HG02852 (cell line): ENCODE results near the gene FBXO34.
"Not testable (repeated sequence)": the region's sequence is repeated elsewhere in the genome, so short reads cannot be mapped to it uniquely, and the experiment has no call there.

Source experiments
- ATAC-seq: cut with Tn5 transposase; IDR thresholded peaks from one replicate; pipeline ENCODE4 v1.9.1; 2021; ENCODE audit warnings: mild to moderate bottlenecking, moderate library complexity; ENCODE audit not compliant: unreplicated experiment

Gene FBXO34

DNA sequence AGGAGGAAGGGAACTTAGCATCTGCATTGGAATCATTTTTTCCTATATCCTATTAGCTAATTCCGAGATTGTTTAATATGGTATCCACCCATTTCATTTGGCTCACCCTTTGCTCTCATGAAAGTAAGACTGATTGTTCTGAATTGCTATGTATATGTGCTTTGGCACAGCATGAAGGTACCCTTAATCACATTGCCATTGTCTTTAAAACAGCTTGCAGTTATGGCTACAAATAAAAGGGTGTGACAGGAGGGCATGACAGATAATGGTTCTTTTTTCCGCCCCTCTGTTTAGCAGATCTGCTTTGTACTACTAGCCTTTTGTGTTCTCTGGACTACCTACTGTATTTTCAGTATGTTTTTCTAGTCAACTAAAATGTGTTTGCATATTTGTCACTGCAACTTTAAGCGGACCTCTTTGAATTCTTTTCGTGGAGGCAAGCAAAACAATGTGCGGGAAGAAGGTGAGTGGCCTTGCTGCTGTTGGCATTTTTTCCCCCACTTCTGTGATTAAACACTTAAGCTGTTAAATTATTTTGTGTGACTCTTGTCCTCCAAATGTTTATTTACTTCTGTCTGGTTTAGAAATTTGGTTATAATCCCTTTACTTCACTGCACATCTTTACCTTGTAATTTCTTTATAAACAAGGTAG lies 35.8 kb downstream of the FBXO34 start:
- ATAC-seq, result no peak

DNA sequence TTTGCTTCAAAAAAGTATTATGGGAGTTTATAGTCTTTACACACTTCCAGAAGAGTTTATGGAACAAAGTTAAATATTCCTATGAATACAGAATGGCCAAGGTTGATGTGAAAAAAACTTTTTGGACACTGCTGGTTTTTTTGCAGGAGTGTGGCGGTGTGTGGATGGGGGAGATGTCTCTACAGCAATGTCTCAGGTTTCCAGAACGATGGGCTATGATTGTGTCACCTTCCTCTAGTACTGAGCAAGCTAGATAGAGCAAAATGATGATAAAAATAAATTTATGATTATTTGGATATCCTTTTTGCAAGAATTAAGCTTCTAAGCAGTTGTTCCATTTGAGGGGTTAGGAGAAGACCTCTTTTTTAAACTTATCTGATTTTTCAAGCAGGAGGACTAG lies 37.9 kb downstream of the FBXO34 start:
- ATAC-seq, result no peak

DNA sequence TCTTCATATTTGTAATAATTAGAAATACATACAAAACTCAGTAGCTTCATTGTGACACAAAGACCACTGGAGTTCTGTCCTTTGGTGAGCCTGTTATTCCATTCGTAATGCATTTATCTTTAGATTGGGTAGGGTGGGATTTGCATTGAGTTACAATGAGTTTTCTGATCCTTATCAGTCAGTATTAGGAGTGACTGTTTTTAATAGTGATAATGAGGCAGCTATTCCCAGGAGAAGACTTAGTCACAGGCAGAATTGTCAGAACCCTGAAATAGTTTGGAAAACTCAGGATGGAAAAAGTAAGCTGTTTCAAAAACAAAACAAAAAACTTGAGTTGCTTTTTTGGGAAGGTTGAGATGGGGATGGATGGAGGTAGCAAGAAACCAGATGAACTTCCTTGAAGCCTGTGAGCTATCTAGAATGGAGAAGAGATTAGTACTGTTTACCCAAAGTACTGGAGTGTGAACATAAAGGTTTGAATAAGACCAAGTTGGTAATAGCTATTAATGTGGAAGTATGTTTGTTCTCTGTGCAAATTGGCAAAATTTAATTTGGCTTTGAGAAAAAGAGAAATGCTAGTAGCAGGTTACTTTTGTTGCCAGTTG lies 38.6 kb downstream of the FBXO34 start:
- ATAC-seq, result no peak

DNA sequence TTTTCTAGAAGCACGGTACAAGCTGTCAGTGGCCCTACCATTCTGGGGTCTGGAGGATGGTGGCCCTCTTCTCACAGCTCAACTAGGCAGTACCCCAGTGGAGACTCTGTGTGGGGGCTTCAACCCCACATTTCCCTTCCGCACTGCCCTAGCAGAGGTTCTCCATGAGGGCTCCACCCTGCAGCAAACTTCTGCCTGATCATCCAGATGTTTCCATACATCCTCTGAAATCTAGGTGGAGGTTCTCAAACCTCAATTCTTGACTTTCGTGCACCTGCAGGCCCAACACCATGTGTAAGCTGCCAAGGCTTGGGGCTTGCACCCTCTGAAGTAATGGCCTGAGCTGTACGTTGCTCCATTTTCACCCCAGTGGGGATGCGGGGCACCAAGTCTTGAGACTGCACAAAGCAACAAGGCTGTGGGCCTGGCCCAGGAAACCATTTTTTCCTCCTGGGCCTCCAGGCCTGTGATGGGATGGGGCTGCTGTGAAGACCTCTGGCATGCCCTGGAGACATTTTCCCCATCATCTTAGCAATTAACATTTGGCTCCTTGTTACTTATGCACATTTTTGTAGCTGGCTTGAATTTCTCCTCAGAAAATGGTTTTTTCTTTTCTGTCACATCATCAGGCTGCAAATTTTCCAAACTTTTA lies 41.3 kb downstream of the FBXO34 start:
- not testable (repeated sequence) for ATAC-seq

DNA sequence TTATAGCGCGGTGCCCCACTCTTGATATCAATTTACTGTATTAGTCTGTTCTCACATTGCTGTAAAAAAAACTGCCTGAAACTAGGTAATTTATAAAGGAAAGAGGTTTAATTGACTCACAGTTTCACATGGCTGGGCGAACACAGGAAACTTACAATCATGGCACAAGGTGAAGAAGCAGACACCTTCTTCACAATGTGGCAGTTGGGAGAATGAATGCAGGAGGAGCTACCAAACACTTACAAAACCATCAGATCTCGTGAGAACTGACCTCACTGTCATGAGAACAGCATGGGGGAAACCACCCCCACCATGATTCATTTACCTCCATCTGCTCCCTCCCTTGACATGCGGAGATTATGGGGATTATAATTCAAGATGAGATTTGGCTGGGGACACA lies 42.3 kb downstream of the FBXO34 start:
- ATAC-seq, result no peak

DNA sequence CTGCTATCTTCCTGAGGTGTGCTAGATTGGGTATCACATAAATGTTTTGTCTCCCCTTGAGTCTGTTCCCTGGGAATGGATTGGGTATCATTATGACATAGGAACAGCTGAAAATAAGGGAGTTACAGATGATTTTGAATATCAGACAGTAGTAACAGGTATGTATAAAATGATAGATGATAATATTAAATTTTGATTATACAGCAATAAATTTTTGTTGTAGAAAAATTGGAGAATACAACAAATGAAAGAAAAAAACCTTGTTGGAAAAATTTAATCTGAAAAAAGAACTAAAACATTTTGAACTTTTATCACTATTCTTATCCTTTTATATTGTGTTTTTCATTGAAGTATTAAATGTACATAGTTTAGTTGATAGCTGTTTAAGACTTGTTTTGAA lies 43.2 kb downstream of the FBXO34 start:
- ATAC-seq, result no peak

DNA sequence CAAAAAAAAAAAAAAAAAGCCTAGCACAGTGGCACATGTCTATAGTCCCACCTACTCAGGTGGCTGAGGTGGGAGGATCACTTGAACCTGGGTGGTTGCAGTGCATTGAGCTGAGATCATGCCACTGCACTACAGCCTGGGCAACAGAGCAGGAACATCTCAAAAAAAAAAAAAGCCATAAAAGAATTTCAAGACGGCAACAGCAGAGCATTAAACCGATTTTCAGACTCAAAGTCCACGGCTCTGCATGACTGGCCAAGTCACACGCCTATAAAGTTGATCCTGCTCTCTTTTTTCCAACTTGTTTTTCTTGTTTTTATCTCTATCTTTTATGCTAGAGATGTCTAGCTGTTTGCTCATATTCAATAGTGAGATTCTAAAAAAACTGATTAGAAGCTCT lies 45.3 kb downstream of the FBXO34 start:
- no peak for ATAC-seq

DNA sequence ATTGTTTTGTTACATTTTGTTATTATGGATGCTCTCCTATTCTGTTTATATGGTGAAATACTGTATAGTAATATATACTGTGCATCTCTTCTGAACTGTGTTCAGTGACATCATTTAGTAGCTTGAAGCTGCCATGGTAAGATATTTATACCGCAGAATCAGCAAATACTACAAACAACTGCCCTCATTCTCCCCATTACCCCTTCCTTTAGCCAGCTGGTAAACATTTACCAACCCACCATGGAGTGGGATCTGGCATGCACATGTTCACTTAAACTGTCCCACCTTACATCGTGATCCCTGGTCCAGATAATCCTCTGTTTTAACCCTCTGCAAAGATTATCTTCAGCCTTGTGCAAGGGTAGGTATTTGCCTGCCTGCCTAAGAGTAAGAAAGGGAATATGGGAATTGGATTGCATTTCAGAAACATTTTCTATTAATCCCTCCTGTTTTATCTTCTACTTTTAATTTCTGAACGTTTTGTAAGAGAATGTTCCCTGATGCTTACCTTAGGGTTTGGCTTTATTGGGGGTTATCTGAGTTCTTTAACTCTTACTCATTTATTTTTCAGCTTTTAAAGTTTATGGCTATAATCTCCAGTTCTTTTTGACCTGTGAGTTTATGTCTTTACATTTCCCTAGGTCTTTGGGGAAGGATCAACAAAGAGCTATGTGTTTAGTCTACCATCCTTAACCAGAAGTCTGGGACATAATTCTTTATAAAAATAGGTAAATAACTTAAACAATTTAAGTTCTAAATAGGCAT lies 46.5 kb downstream of the FBXO34 start:
- ATAC-seq, result no peak

DNA sequence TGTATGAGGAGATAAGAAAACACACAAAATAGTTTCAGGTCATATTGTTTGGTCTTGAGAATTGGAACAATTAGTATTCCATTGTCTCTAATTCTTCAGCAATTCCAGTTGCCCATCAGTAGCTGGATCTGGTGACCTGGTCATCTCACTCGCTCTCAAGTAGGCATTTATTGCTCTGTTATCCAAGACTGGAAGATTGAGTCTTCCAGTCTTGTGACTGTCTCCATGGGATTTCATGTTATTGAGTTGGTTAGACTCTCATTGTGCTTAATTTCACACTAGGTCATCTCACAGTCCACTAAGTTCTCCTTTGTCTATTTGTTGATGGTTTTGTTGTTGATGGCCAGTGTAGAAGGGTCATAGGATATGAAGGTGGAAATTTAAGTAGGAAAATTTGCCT lies 47.5 kb downstream of the FBXO34 start:
- ATAC-seq, result no peak

DNA sequence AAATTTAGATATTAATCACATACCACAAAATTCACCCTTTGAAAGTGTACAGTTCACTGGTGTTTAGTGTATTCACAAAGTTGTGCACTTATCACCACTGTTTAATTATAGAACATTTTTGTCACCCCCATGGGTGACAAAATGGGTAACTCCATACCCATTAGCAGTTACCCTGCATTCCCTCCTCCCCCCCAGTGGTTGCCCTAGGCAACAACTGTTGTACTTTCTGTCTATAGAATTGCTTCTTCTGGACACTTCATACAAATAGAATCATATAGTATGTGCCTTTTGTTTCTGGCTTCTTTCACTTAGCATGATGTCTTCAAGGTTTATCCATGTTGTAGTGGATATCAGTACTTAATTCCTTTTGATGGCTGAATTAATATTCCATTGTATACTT lies 52.7 kb downstream of the FBXO34 start:
- ATAC-seq, result no peak

DNA sequence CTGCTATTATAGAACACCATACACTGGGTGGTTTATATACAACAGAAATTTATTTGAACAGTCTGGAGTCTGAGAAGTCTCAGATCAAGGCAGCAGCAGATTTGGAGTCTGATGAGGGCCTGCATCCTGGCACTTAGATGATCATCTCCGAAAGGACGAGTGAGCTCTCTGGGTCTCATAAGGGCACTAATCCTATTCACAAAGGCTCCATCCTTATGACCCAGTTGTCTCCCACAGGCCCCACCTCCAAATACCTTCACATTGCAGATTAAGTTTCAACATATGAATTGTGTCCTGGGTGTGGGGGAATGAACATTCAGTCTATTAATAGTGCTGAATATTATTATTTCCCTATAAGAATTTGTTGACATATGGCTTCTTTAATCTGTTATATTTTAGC lies 53.6 kb downstream of the FBXO34 start:
- ATAC-seq, result no peak

DNA sequence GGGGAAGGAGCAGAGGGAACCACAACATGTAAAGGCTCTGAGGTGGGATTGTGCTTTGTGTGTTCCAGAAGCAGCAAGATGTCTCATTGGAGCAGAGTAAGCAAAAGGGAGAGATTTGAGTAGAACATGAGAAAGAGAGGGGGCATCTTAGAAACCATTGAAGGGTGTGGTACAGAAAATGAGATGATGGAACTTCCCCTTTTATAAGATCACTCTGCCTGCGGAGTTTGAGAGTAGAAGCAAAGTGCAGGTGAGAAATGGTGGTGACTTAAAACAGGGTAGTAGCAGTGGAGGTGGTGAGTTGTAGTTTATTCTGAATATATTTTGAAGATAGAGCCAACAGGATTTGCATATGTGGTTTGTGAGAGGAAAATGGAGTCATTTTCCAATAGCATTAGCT lies 56.0 kb downstream of the FBXO34 start:
- peak; percentile 88 for ATAC-seq

DNA sequence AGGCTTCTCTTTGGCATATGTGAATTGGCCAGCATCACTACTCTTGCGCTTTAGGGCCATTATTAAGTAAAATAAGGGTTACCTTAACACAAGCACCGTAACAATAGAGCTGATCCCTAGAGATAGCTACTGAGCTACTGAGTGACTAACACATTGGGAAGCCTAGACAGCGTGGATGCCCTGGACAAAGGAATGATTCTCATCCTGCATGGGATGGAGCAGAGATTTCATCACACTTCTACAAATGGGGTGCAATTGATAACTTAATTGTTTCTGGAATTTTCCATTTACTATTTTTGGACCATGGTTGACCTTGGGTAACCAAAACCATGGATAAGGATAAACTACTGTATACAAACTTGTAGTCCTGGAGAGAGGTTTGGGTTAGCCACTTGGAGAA lies 57.1 kb downstream of the FBXO34 start:
- ATAC-seq, result no peak

DNA sequence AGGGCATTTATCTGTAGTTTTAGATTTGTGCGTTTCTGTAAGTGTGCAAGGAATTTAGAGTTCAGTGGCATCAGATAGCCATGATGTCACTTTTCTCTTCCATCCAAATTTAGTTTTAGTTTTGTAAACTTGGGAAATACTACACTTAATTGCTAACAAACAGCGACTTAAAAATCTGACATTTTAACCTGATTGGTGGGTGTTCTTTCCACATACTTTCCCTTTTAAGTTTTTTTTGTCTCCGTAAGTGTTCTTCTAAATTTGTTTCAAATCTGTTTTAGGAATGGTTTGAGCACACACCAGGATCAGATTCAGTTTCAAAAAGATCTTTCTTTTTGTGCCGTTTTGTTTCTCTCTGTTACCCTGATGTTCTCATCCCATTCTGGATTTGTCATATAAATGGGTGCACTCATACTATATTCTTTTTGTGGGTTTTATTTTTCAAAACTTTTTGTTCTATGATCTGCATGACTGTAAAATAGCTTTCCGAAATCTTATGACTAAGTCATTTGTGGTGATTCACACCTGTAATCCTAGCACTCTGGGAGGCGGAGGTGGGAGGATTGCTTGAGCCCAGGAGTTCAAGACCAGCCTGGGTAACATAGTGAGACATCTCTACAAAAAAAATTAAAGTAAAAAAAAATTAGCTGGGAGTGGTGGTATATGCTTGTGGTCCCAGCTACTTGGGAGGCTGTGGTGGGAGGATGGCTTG lies 58.9 kb downstream of the FBXO34 start:
- no peak for ATAC-seq

DNA sequence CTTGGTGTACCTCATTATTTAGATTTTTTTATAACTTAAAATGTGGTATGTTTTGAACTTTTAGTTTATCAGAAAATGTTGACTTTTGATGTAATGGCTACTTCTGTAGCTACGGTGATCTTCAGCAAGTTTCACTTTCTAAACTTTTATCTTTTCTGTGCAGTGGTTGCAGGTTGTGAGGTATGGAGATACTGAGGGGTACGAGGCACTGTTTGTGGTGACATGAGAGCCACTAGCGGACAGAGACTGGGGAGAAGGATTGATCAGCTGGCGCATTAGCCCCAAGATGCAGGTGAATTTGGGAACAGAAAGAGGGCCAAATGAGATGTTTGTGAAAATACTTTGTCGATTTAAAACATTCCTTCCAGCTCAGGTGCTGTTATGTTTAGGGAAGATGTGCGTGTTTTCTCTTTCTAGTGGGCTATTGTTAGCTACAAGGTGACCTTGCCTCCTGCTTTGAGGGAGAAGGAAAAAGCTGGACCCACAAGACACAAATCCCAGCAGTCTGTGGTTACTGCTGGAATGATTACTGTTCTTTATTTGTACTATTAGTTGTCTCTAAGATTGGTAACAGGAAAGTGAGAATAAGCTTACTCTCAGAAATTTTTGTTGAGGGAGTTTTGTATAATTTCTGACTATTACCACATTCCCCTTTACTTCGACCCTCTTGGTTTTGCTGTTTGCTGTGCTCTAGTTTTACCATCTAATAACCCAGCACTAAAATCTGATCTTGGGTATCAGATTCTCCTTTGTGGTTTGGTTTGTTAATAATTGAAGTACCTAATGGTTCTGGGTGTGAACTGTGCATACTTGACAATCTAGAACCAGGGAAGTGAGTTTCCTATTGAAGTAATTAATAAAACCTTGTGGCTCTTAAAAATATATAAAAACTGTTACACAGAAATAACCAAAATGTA lies 61.7 kb downstream of the FBXO34 start:
- peak; percentile 60 for ATAC-seq

DNA sequence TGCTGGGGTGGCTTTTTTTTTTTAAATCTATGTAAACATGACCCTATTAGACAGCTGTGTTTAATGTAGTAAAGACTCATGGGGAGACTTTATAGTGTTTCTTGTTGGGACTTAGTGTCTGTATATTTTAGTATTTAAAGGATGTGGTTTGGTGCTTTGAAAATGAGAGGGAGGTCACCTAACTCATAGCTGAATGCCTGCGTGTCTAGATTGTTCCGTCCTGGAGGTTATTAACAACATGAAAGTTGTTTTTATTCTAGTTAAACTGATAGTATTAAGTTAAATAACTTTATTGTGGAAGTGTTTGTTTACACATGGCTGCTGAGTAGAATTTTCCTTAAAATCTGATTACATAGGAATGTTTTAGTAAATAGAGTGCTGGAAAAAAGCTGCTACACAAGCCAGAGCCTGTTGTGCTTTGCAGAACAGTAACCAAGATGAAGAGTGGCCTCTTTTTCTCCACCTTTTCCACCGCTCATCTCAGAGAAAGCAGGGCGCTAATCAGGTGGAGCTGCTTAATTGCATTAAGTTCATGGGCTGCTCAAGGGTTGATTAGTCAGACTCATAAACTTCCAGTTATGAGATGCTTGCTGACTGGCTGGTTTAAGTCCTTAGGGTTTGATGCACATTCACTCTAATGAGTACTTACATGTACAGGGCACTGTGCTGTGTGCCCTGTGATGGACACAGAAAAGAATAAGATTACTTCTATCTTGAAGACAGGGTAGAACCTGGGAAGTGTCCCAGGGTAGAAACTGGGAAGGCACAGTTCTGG lies 62.7 kb downstream of the FBXO34 start:
- peak; percentile 68 for ATAC-seq

DNA sequence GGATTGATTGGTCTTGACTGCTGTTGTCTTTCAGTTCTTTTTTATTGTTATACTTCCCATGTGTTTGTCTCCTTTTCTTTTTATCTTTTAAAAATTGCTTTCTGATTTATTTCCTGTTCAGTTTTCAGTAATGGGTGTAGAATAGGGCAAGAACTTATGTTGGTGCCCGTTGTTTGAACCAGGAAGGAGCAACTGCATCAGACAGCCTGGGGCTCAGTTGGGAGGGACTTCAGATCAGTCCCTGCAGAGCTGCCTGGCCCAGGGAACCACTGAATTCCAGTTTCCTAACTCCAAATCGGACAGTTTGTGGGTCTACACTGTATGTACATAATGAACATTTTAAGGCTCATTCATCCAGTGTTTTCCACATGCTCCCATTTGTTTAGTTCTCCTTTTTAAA lies 64.9 kb downstream of the FBXO34 start:
- ATAC-seq, result no peak

DNA sequence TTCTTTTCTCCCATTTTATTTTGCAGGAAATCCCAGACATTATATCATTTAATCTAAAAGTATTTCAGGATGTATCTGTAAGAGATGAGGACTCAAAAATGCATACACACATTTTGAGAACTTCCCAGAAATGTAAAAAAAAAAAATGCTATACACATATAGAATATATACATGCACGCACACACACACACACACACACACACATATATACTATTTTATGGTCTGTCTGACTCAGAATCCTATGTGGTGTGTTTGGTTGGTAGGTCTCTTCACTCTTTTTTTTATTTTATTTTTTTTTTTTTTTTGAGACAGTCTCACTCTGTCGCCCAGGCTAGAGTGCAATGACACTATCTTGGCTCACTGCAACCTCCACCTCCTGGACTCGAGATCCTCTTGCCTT lies 65.5 kb downstream of the FBXO34 start:
- no peak for ATAC-seq

DNA sequence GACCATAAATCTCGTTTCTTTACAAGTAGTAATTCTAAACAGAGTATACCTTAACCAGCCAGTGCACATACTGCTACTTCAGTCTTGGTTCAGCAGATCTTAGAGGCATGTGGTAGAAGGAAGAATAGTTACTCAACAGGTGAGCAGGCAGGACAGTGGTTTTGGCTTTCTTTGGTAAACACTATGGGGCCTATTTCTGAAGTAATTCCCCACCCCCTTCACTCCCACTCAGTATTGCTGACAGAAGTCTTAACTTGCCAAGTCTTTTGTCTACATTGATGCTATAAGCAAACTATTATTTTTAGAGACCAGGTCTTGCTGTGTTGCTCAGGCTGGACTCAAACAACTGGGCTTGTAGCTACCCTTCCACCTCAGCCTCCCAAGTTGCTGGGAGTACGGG lies 68.5 kb downstream of the FBXO34 start:
- peak; percentile 90 for ATAC-seq
